ENCODE measurements around the gene ZNF263.

ZNF263 gene

DNA sequence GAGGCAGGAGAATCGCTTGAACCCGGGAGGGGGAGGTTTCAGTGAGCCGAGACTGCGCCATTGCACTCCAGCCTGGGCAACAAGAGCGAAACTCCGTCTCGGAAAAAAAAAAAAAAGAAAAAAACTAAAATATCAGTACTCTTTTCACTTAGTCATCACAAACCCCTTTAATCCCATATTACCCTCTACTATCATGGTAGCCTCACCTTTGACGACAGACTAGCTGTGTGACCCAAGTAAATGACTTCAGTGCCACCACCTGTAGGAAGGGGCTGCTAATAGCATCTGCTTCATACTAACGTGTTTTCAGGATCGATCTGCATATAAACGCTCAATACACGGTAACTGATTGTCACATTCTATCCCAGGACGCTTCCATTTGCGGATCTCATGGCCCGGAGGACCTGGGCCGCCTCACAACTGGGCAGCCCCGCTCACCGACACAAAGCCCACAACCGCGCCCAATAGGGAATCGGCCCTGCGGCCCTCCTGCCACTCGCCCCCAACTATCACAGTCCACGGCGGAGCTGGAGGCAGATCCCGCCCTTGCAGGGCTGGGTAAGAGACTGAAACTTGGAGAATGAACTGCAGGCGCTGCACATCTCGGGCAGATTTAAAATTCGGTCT lies 1.1 kb upstream of the ZNF263 start (continued):
- TF ChIP-seq, protein P1, sequence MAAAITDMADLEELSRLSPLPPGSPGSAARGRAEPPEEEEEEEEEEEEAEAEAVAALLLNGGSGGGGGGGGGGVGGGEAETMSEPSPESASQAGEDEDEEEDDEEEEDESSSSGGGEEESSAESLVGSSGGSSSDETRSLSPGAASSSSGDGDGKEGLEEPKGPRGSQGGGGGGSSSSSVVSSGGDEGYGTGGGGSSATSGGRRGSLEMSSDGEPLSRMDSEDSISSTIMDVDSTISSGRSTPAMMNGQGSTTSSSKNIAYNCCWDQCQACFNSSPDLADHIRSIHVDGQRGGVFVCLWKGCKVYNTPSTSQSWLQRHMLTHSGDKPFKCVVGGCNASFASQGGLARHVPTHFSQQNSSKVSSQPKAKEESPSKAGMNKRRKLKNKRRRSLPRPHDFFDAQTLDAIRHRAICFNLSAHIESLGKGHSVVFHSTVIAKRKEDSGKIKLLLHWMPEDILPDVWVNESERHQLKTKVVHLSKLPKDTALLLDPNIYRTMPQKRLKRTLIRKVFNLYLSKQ (tag by site-specific recombination; IDR thresholded peaks at IDR 0.05; ENCODE audit: borderline replicate concordance): no peak
- TF ChIP-seq, protein P2, sequence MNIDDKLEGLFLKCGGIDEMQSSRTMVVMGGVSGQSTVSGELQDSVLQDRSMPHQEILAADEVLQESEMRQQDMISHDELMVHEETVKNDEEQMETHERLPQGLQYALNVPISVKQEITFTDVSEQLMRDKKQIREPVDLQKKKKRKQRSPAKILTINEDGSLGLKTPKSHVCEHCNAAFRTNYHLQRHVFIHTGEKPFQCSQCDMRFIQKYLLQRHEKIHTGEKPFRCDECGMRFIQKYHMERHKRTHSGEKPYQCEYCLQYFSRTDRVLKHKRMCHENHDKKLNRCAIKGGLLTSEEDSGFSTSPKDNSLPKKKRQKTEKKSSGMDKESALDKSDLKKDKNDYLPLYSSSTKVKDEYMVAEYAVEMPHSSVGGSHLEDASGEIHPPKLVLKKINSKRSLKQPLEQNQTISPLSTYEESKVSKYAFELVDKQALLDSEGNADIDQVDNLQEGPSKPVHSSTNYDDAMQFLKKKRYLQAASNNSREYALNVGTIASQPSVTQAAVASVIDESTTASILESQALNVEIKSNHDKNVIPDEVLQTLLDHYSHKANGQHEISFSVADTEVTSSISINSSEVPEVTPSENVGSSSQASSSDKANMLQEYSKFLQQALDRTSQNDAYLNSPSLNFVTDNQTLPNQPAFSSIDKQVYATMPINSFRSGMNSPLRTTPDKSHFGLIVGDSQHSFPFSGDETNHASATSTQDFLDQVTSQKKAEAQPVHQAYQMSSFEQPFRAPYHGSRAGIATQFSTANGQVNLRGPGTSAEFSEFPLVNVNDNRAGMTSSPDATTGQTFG (tag by site-specific recombination; IDR thresholded peaks at IDR 0.05; ENCODE audit: borderline replicate concordance): no peak
- TF ChIP-seq, protein P3, sequence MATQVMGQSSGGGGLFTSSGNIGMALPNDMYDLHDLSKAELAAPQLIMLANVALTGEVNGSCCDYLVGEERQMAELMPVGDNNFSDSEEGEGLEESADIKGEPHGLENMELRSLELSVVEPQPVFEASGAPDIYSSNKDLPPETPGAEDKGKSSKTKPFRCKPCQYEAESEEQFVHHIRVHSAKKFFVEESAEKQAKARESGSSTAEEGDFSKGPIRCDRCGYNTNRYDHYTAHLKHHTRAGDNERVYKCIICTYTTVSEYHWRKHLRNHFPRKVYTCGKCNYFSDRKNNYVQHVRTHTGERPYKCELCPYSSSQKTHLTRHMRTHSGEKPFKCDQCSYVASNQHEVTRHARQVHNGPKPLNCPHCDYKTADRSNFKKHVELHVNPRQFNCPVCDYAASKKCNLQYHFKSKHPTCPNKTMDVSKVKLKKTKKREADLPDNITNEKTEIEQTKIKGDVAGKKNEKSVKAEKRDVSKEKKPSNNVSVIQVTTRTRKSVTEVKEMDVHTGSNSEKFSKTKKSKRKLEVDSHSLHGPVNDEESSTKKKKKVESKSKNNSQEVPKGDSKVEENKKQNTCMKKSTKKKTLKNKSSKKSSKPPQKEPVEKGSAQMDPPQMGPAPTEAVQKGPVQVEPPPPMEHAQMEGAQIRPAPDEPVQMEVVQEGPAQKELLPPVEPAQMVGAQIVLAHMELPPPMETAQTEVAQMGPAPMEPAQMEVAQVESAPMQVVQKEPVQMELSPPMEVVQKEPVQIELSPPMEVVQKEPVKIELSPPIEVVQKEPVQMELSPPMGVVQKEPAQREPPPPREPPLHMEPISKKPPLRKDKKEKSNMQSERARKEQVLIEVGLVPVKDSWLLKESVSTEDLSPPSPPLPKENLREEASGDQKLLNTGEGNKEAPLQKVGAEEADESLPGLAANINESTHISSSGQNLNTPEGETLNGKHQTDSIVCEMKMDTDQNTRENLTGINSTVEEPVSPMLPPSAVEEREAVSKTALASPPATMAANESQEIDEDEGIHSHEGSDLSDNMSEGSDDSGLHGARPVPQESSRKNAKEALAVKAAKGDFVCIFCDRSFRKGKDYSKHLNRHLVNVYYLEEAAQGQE (tag by site-specific recombination; IDR thresholded peaks at IDR 0.05): no peak
- TF ChIP-seq ZBTB1 (tag by site-specific recombination; IDR thresholded peaks at IDR 0.05) (no peak), ZNF23 (tag by site-specific recombination; IDR thresholded peaks at IDR 0.05; ENCODE audit: borderline replicate concordance) (no peak), ZNF677 (tag by site-specific recombination; IDR thresholded peaks at IDR 0.05) (no peak), ZNF133 (tag by site-specific recombination; IDR thresholded peaks at IDR 0.05) (no peak), YY1 (tag by site-specific recombination; IDR thresholded peaks at IDR 0.05) (no peak), ZNF776 (tag by site-specific recombination; IDR thresholded peaks at IDR 0.05; ENCODE audit: borderline replicate concordance) (no peak), ZNF19 (tag by site-specific recombination; IDR thresholded peaks at IDR 0.05; ENCODE audit: low read depth) (no peak), EGR2 (tag by site-specific recombination; IDR thresholded peaks at IDR 0.05; ENCODE audit: low read depth) (peak; percentile 26; the same call in 1 of the 2 replicates), ZNF501 (tag by site-specific recombination; IDR thresholded peaks at IDR 0.05) (no peak), ZNF16 (tag by site-specific recombination; IDR thresholded peaks at IDR 0.05; ENCODE audit: low read depth) (no peak)
- TF ChIP-seq, protein P4, sequence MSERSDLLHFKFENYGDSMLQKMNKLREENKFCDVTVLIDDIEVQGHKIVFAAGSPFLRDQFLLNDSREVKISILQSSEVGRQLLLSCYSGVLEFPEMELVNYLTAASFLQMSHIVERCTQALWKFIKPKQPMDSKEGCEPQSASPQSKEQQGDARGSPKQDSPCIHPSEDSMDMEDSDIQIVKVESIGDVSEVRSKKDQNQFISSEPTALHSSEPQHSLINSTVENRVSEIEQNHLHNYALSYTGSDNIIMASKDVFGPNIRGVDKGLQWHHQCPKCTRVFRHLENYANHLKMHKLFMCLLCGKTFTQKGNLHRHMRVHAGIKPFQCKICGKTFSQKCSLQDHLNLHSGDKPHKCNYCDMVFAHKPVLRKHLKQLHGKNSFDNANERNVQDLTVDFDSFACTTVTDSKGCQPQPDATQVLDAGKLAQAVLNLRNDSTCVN (tag by site-specific recombination; optimal IDR thresholded peaks at IDR 0.05): no peak
- TF ChIP-seq, protein P5, sequence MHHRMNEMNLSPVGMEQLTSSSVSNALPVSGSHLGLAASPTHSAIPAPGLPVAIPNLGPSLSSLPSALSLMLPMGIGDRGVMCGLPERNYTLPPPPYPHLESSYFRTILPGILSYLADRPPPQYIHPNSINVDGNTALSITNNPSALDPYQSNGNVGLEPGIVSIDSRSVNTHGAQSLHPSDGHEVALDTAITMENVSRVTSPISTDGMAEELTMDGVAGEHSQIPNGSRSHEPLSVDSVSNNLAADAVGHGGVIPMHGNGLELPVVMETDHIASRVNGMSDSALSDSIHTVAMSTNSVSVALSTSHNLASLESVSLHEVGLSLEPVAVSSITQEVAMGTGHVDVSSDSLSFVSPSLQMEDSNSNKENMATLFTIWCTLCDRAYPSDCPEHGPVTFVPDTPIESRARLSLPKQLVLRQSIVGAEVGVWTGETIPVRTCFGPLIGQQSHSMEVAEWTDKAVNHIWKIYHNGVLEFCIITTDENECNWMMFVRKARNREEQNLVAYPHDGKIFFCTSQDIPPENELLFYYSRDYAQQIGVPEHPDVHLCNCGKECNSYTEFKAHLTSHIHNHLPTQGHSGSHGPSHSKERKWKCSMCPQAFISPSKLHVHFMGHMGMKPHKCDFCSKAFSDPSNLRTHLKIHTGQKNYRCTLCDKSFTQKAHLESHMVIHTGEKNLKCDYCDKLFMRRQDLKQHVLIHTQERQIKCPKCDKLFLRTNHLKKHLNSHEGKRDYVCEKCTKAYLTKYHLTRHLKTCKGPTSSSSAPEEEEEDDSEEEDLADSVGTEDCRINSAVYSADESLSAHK (tag by site-specific recombination; IDR thresholded peaks at IDR 0.05): no peak; the same call in 1 of the 2 replicates
- TF ChIP-seq, protein P6, sequence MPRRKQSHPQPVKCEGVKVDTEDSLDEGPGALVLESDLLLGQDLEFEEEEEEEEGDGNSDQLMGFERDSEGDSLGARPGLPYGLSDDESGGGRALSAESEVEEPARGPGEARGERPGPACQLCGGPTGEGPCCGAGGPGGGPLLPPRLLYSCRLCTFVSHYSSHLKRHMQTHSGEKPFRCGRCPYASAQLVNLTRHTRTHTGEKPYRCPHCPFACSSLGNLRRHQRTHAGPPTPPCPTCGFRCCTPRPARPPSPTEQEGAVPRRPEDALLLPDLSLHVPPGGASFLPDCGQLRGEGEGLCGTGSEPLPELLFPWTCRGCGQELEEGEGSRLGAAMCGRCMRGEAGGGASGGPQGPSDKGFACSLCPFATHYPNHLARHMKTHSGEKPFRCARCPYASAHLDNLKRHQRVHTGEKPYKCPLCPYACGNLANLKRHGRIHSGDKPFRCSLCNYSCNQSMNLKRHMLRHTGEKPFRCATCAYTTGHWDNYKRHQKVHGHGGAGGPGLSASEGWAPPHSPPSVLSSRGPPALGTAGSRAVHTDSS (tag by site-specific recombination; IDR thresholded peaks at IDR 0.05): no peak
- TF ChIP-seq, protein P7, sequence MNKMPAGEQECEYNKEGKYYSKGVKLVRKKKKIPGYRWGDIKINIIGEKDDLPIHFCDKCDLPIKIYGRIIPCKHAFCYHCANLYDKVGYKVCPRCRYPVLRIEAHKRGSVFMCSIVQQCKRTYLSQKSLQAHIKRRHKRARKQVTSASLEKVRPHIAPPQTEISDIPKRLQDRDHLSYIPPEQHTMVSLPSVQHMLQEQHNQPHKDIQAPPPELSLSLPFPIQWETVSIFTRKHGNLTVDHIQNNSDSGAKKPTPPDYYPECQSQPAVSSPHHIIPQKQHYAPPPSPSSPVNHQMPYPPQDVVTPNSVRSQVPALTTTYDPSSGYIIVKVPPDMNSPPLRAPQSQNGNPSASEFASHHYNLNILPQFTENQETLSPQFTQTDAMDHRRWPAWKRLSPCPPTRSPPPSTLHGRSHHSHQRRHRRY (tag by site-specific recombination; IDR thresholded peaks at IDR 0.05): no peak
- TF ChIP-seq, protein P8, sequence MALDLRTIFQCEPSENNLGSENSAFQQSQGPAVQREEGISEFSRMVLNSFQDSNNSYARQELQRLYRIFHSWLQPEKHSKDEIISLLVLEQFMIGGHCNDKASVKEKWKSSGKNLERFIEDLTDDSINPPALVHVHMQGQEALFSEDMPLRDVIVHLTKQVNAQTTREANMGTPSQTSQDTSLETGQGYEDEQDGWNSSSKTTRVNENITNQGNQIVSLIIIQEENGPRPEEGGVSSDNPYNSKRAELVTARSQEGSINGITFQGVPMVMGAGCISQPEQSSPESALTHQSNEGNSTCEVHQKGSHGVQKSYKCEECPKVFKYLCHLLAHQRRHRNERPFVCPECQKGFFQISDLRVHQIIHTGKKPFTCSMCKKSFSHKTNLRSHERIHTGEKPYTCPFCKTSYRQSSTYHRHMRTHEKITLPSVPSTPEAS (tag by site-specific recombination; IDR thresholded peaks at IDR 0.05): no peak; the same call in 1 of the 2 replicates
- TF ChIP-seq, protein P9, sequence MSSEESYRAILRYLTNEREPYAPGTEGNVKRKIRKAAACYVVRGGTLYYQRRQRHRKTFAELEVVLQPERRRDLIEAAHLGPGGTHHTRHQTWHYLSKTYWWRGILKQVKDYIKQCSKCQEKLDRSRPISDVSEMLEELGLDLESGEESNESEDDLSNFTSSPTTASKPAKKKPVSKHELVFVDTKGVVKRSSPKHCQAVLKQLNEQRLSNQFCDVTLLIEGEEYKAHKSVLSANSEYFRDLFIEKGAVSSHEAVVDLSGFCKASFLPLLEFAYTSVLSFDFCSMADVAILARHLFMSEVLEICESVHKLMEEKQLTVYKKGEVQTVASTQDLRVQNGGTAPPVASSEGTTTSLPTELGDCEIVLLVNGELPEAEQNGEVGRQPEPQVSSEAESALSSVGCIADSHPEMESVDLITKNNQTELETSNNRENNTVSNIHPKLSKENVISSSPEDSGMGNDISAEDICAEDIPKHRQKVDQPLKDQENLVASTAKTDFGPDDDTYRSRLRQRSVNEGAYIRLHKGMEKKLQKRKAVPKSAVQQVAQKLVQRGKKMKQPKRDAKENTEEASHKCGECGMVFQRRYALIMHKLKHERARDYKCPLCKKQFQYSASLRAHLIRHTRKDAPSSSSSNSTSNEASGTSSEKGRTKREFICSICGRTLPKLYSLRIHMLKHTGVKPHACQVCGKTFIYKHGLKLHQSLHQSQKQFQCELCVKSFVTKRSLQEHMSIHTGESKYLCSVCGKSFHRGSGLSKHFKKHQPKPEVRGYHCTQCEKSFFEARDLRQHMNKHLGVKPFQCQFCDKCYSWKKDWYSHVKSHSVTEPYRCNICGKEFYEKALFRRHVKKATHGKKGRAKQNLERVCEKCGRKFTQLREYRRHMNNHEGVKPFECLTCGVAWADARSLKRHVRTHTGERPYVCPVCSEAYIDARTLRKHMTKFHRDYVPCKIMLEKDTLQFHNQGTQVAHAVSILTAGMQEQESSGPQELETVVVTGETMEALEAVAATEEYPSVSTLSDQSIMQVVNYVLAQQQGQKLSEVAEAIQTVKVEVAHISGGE (tag by site-specific recombination; conservative IDR thresholded peaks at IDR 0.05; ENCODE audit: low read depth): no peak

Measured in HEK293 (cell line).